Stimulated activated naive B cell treated with anti-CD40 and anti-IgM and Interleukin-4, amounts not matched to agents 10 μg/mL and 1 μg/mL and 100 μg/mL, for 72 hours (primary cell): Measurements from ENCODE around the gene LYVE1.

Source experiments
- ATAC-seq, 2 donors: fragments of 150-1000 bp; cut with Tn5 transposase; replicated peaks; 2 replicates each; pipeline ENCODE4 v1.10.0; 2021; ENCODE audit warnings: moderate library complexity in 1 of 2
- DNase-seq: peaks from one replicate; pipeline ENCODE4 v3.0.0; 2021
- H3K27ac Mint-ChIP-seq: one replicate; pipeline ENCODE4 v1.8.0; 2022; ENCODE audit warnings: mild to moderate bottlenecking, mixed read lengths
- H3K27me3 Mint-ChIP-seq, 2 donors: one replicate each; pipeline ENCODE4 v1.8.0; 2022; ENCODE audit warnings: mixed read lengths in 2 of 2
- H3K36me3 Mint-ChIP-seq, 2 donors: one replicate each; pipeline ENCODE4 v1.8.0; 2022; ENCODE audit warnings: mixed read lengths in 2 of 2, mild to moderate bottlenecking in 1 of 2
- H3K4me1 Mint-ChIP-seq, 2 donors: one replicate each; pipeline ENCODE4 v1.8.0; 2022; ENCODE audit warnings: mixed read lengths in 2 of 2, mild to moderate bottlenecking in 1 of 2
- H3K4me3 Mint-ChIP-seq, 2 donors: one replicate each; pipeline ENCODE4 v1.8.0; 2022; ENCODE audit warnings: mild to moderate bottlenecking in 2 of 2, mixed read lengths in 2 of 2, moderate library complexity in 1 of 2
- H3K9me3 Mint-ChIP-seq, 2 donors: one replicate each; pipeline ENCODE4 v1.8.0; 2022; ENCODE audit warnings: mixed read lengths in 2 of 2, mild to moderate bottlenecking in 1 of 2

LYVE1 gene

GRCh38 chr11:10581481-10582019, 13.1 kb upstream of the LYVE1 start:
- peaks cover 54 to 69% of the 10 kb centered on the region in 2 donors for H3K4me1 Mint-ChIP-seq
- no peak overlapping the region for H3K4me3 Mint-ChIP-seq
- H3K9me3 Mint-ChIP-seq, result no peaks in the 10 kb centered on the region
- H3K27me3 Mint-ChIP-seq, result no peaks in the 10 kb centered on the region
- DNase-seq, result peak; percentile 5
- H3K36me3 Mint-ChIP-seq, result no peaks in the 10 kb centered on the region
- H3K27ac Mint-ChIP-seq, result peak overlapping the region; percentile 53
- peak; percentile 81 to 84 for ATAC-seq

- Mint-ChIP-seq H3K27me3 (no peaks in the 10 kb centered on the region), H3K27ac (peak overlapping the region; percentile 10), H3K36me3 (no peaks in the 10 kb centered on the region), H3K9me3 (no peaks in the 10 kb centered on the region), H3K4me3 (no peak overlapping the region), H3K4me1 (peaks cover 52 to 61% of the 10 kb centered on the region in 2 donors)
- DNase-seq (no peak), ATAC-seq (no peak)
These were observed 12.2 kb upstream of the LYVE1 start for GRCh38 chr11:10580623-10581022.

GRCh38 chr11:10579700-10580099, 11.2 kb upstream of the LYVE1 start:
- Mint-ChIP-seq H3K4me3 (no peak overlapping the region), H3K27ac (no peak overlapping the region), H3K27me3 (no peaks in the 10 kb centered on the region), H3K36me3 (no peaks in the 10 kb centered on the region), H3K9me3 (no peaks in the 10 kb centered on the region), H3K4me1 (peaks cover 52 to 65% of the 10 kb centered on the region in 2 donors)
- DNase-seq (no peak), ATAC-seq (peak; percentile 39 to 65)

- no peak for DNase-seq
- Mint-ChIP-seq H3K9me3 (no peaks in the 10 kb centered on the region), H3K27ac (no peak overlapping the region), H3K36me3 (no peaks in the 10 kb centered on the region), H3K4me3 (no peak overlapping the region), H3K27me3 (no peaks in the 10 kb centered on the region), H3K4me1 (peaks cover 38 to 74% of the 10 kb centered on the region in 2 donors)
- no peak for ATAC-seq
These were observed 7.6 kb upstream of the LYVE1 start for GRCh38 chr11:10576035-10576398.

- H3K9me3 Mint-ChIP-seq, result no peaks in the 10 kb centered on the region
- no peak overlapping the region for H3K27ac Mint-ChIP-seq
- no peaks in the 10 kb centered on the region for H3K36me3 Mint-ChIP-seq
- H3K4me1 Mint-ChIP-seq, result peaks cover 35 to 70% of the 10 kb centered on the region in 2 donors
- H3K4me3 Mint-ChIP-seq, result no peak overlapping the region
- no peaks in the 10 kb centered on the region for H3K27me3 Mint-ChIP-seq
- ATAC-seq, result no peak
- DNase-seq, result no peak
These were observed 7.0 kb upstream of the LYVE1 start for GRCh38 chr11:10575346-10576034.

GRCh38 chr11:10573556-10573955, 5.1 kb upstream of the LYVE1 start:
- Mint-ChIP-seq H3K4me1 (peaks cover 26 to 65% of the 10 kb centered on the region in 2 donors), H3K4me3 (no peak overlapping the region), H3K9me3 (no peaks in the 10 kb centered on the region), H3K36me3 (no peaks in the 10 kb centered on the region), H3K27me3 (no peaks in the 10 kb centered on the region), H3K27ac (no peak overlapping the region)
- ATAC-seq (no peak), DNase-seq (no peak)

DNA sequence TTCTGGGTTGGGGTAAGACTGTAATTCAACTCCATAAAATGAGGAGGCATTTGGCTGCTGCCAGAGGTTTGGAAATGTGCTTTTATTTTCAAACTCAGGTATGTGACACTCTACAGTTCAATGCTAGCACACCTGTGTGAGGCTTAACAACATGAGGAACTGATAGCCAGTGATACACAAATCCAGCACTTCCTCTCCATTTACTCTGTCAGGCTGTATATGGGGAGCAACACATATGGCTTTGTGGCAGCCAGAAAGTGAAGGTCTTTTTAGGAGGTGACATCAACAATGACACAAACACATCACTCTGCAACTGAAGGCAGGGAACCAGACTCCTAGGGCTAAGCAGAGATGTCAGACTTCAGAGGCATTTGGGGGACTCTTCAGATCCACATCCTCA, 4.6 kb upstream of the LYVE1 start:
- no peak overlapping the region for H3K4me3 Mint-ChIP-seq
- no peaks in the 10 kb centered on the region for H3K36me3 Mint-ChIP-seq
- peaks cover 23 to 62% of the 10 kb centered on the region in 2 donors for H3K4me1 Mint-ChIP-seq
- DNase-seq (no peak), ATAC-seq (peak in 1 of 2 donors; percentile 25)
- no peaks in the 10 kb centered on the region for H3K9me3 Mint-ChIP-seq
- no peak overlapping the region for H3K27ac Mint-ChIP-seq
- H3K27me3 Mint-ChIP-seq, result no peaks in the 10 kb centered on the region

DNA sequence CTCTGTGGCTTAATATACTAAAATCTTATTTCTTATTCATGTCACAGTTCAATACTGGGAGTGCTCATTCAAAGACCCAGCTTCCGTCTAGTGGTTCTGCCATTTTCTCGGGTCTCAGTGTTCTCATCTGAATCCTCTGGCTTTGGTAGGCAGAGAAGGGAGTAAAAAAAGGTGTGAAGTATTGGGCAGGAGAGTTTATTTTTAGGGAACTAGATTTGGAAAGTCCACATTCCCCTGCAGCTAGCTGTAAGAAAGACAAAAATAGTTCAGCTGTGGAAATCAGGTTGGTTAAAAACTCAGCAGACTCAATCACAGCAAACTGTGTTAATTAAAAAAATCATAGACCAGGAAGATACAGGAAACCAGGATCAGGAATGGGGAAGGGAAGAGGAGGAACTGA, 4.1 kb upstream of the LYVE1 start:
- no peak for DNase-seq
- H3K27ac Mint-ChIP-seq, result no peak overlapping the region
- no peaks in the 10 kb centered on the region for H3K27me3 Mint-ChIP-seq
- H3K36me3 Mint-ChIP-seq, result no peaks in the 10 kb centered on the region
- ATAC-seq, result no peak
- peaks cover 22 to 62% of the 10 kb centered on the region in 2 donors for H3K4me1 Mint-ChIP-seq
- H3K9me3 Mint-ChIP-seq, result no peaks in the 10 kb centered on the region
- H3K4me3 Mint-ChIP-seq, result no peak overlapping the region

DNA sequence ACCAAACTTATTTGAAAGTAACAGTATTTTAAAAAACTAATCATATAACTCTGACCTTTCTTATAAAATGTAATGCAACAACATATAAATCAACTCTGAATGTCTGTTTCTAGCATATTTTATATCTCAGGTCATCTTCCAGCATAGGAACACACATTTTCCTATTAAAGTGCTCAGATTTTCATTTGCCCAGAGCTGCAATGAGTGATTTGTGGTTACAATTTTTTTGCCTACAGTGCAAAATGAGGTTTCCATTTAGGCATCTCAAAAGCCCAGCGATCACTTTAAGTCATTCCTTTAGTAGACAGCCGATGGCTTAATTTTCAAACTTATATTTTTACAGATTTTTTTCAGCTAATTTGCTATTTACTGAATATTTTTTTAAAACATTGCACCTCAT, 1.0 kb downstream of the LYVE1 start:
- no peak overlapping the region for H3K27ac Mint-ChIP-seq
- H3K9me3 Mint-ChIP-seq, result no peaks in the 10 kb centered on the region
- H3K27me3 Mint-ChIP-seq, result no peaks in the 10 kb centered on the region
- no peak overlapping the region for H3K4me3 Mint-ChIP-seq
- H3K36me3 Mint-ChIP-seq, result no peaks in the 10 kb centered on the region
- DNase-seq, result no peak
- peaks cover 24 to 72% of the 10 kb centered on the region in 2 donors for H3K4me1 Mint-ChIP-seq
- no peak for ATAC-seq

DNA sequence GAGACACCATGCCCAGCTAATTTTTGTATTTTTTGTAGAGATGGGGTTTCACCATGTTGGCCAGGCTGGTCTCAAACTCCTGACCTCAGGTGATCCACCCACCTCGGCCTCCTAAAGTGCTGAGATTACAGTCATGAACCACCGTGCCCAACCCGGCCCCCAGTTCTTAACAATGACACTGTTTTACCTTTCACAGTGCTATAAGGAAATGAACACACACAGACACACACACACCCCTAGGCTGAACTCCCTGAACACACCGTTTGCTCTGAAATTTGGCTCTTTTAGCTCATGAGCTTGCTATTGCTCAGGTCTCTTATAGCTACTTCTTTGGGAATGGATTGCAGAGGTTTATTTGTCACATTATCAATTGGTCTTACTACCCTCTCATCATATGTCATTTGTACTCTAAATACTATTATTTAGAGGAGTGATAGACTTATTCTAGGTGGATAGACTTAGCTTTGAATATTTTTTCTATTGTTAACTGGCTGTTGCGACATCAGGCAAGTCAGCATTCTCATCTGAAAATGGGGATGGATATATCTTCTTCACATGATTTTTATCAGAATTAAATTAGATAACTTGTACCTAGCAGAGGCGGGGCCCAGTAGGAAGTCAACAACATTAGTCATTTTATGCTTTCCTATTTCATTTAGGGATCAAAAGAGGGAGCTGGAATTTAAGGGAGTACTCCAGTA, 2.1 kb downstream of the LYVE1 start:
- Mint-ChIP-seq H3K4me3 (no peak overlapping the region), H3K27me3 (no peaks in the 10 kb centered on the region), H3K9me3 (no peaks in the 10 kb centered on the region), H3K4me1 (peaks cover 20 to 66% of the 10 kb centered on the region in 2 donors), H3K27ac (no peak overlapping the region), H3K36me3 (no peaks in the 10 kb centered on the region)
- ATAC-seq, result no peak
- DNase-seq, result no peak

DNA sequence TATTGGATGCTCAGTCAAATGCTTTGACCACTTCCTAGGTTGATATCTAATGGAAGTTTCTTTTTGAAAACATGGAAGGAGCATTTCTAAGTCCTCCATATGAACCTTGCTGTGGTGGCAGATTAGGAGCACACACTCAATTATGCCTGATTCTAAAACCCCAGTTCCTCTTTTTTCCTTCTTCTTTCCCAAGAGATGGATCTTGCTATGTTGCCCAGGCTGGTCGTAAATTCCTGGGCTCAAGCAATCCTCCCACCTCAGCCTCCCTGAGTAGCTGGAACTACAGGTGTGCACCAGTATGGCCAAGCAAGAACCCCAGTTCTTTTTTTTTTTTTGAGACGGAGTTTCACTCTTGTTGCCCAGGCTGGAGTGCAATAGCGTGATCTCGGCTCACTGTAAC, 3.0 kb downstream of the LYVE1 start:
- peak overlapping the region; percentile 33 for H3K27ac Mint-ChIP-seq
- no peak for DNase-seq
- peaks cover 24 to 73% of the 10 kb centered on the region in 2 donors for H3K4me1 Mint-ChIP-seq
- no peak overlapping the region for H3K4me3 Mint-ChIP-seq
- no peaks in the 10 kb centered on the region for H3K27me3 Mint-ChIP-seq
- ATAC-seq, result no peak
- no peaks in the 10 kb centered on the region for H3K9me3 Mint-ChIP-seq
- no peaks in the 10 kb centered on the region for H3K36me3 Mint-ChIP-seq

GRCh38 chr11:10564696-10565318, 3.7 kb downstream of the LYVE1 start:
- no peaks in the 10 kb centered on the region for H3K9me3 Mint-ChIP-seq
- H3K4me3 Mint-ChIP-seq, result no peak overlapping the region
- no peaks in the 10 kb centered on the region for H3K27me3 Mint-ChIP-seq
- ATAC-seq (peak; percentile 83 to 86), DNase-seq (no peak)
- no peaks in the 10 kb centered on the region for H3K36me3 Mint-ChIP-seq
- H3K4me1 Mint-ChIP-seq, result peaks cover 20 to 67% of the 10 kb centered on the region in 2 donors
- no peak overlapping the region for H3K27ac Mint-ChIP-seq

DNA sequence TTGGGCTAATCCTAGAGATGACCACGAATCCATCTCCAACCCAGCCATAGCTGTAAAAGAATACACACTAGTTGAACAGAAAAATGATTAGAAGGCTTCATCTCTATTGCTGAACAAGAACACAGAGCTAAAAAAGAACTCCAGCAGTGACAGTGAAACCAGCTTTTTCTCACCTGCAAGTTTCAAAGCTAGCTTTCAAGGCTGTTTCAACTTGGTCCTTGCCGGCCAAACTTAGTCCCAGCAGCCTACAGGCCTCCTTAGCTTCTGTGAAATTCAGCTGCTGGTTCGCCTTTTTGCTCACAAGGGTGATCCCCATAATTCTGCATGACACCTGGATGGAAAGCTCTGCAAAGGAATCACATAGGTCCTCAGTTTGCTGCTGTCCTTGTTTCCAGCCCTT, 4.4 kb downstream of the LYVE1 start:
- ATAC-seq, result no peak
- no peak overlapping the region for H3K4me3 Mint-ChIP-seq
- no peaks in the 10 kb centered on the region for H3K27me3 Mint-ChIP-seq
- H3K4me1 Mint-ChIP-seq, result peaks cover 20 to 62% of the 10 kb centered on the region in 2 donors
- H3K9me3 Mint-ChIP-seq, result no peaks in the 10 kb centered on the region
- no peaks in the 10 kb centered on the region for H3K36me3 Mint-ChIP-seq
- no peak for DNase-seq
- no peak overlapping the region for H3K27ac Mint-ChIP-seq

DNA sequence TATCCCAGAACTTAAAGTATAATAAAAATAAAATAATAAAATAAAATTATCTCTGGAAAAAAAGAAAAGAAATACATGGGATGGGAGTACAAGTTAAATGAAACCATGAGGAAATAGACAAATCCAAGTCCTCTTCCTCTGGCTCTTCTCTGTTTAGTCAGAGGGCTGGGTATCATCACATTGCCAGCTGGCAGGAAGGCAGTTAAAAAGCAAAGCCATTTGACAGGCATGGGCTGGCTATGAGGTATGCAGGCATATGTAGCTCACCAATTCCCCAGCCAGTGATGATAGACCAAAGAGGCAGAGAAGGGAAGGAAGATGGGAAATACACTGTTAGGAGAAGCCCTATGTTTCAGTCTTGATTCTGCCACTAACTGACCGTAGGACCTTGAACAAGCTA, 6.5 kb downstream of the LYVE1 start:
- no peak for ATAC-seq
- DNase-seq, result no peak
- H3K27ac Mint-ChIP-seq, result no peak overlapping the region
- H3K4me1 Mint-ChIP-seq, result peaks cover 18 to 61% of the 10 kb centered on the region in 2 donors
- no peaks in the 10 kb centered on the region for H3K27me3 Mint-ChIP-seq
- H3K36me3 Mint-ChIP-seq, result no peaks in the 10 kb centered on the region
- no peaks in the 10 kb centered on the region for H3K9me3 Mint-ChIP-seq
- H3K4me3 Mint-ChIP-seq, result no peak overlapping the region
